GM15510 (cell line): ENCODE measurements around the gene MAP4.

Experiments used
- POLR2A ChIP-seq: IDR thresholded peaks from 3 replicates; pipeline ENCODE4 v1.6.1; 2011; ENCODE audit warnings: borderline replicate concordance; ENCODE audit not compliant: insufficient read length; ENCODE audit errors: extremely low read depth

The MAP4 gene

DNA sequence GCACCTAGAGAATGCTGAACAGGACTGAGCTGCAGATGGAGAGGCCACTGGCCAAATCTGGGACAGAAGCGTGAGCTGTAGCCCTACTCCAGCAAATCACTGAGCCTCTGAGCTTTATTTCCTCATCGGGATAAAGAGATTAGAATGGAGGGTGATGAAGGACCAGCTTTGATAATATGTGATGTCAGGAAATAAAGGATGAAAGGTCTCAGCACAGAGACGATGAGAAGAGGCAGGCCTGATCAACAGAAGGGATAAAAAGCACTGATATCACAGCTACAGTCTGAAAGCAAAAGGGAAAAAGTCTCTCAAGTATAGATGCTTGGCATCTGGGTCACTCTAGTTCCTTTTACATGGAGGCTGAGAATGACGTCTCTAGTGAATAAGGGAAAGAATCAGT lies 143.3 kb downstream of the MAP4 start:
- TF ChIP-seq POLR2A, result no peak

DNA sequence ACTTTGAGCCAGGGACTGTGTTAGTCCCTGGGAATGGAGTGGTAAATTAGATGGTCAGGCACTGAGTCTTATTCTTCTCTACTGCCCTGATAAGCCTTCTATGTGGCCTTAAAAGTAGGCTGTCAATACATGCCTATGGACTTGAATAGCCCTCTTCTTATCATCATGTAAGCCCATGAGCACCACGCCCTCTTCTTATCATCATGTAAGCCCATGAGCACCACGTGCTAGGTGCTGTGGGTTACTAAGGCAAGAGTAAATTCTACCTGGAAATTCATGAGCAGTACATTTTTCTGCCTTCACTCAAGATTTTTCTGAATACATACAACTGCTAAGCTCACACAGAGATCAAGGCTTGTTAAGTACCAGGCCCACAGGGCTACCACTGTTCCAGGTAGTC lies 144.8 kb downstream of the MAP4 start:
- no peak for TF ChIP-seq POLR2A

DNA sequence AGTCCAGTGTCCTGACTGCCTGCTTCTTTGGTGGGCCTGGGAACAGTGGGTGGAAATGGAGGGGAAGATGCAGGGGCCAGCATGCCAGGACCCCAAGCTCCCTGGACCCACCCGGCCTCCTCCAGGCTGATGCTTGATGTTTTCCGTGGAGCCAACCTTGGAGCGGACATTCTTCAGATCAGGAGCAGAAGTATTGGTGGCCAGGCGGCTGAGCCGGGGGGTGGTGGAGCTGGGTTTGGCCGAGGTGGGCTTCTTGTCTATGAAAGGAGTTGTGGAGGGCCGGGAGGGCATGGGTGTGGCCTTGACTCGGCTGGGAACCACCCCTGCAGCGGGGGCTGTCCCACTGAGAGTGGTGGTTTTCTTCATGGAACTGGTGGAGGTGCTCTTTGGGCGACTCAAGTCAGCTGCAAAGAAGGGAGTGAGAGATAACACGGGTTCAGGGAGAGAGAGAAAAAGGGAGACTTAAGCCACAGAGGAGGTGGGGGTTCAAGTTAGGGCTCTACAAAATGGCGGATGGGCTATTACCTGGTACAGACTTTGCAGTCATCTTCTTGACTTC lies 145.4 kb downstream of the MAP4 start:
- no peak for TF ChIP-seq POLR2A

DNA sequence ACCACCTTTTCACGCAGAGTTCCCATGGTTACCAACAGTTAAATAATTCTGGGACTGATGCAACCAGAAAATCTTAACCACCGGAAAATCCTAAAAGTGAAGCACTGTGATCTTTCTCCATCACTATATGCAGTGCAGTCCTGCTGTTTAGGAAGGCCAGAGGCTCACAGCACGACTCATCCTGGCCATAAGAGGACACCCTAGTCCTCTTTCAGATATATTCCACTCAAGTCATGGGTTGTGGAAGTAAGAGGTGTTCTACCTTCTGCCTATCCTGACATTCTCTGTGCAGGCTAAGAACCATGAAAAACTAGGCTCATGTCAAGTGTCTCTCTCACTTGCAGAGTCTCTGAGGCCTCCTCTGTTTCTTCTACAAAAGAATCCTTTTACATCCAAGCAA lies 146.1 kb downstream of the MAP4 start:
- TF ChIP-seq POLR2A, result no peak

DNA sequence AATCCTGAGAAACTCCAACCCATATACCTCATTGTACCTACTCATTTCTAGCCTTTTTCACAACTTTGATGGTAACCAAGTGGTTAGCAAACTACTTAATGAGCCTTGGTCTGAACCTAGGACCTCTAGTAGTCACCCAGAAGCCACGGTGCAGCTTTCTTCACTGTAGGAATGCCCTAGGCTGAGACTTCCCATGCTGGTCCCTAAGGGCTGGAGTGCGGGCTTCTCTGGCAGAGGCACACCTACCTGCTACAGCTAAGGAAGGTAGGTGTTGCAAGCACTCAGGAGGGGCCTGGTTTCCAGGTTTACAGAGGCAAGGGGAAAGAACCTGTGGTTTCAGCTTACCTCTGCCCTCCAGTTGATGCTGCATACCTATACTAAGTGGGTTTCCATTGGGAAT lies 147.9 kb downstream of the MAP4 start:
- no peak for TF ChIP-seq POLR2A

DNA sequence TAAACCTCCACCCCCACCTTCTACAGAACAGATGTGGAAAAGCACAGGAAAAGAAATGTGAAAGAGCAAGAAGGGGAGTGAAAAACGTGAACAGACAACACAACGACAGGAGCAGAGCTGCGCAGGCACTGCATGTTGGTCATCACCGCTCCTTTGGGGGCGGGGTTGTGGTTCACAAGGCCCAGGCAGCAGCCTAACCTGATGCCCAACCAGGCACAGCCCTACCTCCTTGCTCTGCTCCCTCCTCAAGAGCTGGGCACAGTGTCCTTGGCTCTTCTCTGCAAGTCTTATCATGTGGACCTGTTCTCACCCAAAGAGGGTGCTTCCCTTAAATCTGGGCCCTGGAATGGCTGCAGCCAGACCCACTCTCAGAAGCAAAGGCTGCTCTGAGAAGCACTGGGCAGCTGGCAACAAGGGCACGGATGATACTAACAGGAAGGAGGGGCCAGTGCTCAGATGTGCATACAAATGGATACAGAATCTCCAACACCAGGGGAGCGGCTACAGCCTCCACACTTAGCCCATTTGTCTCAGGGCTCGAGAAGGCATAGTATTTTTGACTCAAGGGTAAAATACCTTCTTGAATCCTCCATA lies 148.7 kb downstream of the MAP4 start:
- TF ChIP-seq POLR2A, result no peak

DNA sequence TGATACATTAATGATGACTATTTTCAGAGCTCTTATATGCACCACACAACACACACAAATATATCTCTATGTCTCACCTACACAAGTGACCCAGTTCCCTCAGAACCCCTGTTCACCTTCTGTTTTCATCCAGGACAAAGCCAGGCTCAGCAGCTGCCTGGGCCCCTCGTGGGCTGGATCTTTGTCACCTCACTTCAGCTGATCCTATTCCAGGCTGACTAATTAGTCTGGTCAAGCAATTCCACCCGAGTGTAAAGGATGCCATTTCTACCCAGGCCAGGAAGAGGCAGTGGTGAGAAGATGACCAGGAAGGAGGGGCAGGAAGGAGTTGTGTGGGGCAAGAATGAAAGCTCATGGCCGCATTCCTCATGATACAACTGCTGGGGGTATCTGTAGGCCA lies 151.0 kb downstream of the MAP4 start:
- no peak for TF ChIP-seq POLR2A

DNA sequence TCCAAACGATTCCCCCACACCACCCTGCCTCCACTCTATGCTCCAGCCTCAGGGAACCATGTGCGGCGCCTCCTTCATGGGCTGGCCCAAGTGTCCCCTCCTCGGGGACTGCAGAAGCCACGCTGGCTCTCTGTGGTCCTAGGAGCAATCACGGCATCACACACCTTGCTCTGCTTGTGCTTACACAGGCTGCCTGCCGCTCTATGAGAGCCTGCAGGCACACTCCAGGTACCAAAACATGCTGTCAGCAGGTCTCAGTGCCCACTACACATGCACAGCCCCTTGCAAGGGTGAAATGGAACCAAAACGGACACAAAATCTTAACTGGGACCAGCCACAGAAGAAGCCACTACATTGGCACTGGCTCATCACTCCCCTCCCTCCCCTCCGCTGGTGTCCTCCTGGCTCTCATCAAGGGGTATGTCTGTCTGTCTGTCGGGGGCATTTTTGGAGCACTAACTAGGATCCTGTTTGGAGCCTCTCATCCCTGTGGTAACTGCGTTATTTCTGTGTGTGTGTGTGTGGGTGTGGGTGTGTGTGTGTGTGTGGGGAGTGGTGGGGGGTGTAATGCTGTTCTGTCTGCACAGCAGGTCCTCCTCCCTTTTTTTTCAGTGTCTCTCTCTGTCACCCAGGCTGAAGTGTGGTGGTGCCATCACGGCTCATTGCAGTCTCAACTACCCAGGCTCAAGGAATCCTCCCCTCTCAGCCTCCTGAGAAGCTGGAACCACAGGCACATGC lies 152.7 kb downstream of the MAP4 start:
- TF ChIP-seq POLR2A, result no peak

DNA sequence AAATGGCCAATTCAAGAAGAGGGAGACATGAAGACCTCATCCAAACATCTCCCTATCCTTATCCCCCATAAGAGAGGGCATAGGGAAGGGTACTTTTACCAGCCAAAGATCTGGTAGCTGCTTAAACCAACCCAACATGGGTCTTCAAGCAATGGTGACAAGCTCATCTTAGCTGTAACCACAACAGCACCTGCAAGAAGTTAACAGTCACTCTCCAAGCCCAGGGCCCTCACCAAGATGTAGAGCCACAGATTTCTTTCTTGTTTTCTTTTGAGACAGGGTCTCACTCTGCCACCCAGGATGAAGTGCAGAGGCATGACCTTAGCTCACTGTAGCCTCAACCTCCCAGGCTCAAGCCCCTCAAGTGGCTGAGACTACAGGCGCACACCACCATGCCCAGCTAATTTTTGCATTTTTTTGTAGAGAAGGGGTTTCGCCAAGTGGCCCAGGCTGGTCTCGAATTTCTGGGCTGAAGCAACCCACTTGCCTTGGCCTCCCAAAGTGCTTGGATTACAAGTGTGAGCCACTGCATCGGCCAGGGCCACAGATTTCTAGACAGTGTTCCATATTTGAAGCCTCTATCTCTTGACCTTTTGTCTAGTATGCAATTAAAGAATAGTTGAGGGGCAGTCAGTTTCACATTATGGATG lies 156.1 kb downstream of the MAP4 start:
- TF ChIP-seq POLR2A, result no peak

DNA sequence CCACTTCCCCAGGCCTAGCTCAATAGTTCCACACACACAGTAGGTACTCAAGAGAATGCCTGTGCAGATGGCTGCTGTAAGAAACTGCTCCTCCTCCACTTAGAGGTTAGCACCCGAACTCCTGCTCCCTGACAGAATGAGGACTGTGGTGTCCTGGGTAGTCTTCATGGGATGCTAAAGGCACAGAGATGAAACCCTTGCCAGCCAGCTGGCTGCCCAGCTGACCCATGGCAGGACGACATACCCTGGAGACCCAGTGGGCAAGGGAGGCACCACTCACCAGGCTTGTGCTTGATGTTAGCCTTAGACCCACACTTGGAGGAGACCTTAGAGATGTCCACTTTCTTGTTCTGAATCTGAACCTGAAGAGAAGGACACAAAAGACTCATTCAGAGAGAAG lies 159.1 kb downstream of the MAP4 start:
- no peak for TF ChIP-seq POLR2A

DNA sequence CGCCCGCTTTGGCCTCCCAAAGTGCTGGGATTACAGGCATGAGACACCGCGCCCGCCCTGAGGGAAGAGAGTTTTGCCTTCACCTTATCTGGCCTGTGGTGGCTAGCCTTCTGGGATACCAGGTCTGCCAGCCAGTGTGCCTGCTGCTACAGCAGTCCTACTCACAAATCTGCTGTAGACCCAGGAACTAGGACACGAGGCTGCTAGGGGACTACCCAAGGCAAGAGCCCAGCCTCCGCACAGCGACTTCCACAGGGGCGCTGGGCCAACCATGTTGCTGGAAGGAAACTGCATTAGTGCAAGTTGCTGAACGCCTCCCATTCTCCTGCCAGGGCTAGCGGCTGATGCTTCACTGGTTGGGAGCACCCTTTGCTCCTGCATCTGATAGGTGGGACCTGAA lies 159.5 kb downstream of the MAP4 start:
- TF ChIP-seq POLR2A, result no peak

DNA sequence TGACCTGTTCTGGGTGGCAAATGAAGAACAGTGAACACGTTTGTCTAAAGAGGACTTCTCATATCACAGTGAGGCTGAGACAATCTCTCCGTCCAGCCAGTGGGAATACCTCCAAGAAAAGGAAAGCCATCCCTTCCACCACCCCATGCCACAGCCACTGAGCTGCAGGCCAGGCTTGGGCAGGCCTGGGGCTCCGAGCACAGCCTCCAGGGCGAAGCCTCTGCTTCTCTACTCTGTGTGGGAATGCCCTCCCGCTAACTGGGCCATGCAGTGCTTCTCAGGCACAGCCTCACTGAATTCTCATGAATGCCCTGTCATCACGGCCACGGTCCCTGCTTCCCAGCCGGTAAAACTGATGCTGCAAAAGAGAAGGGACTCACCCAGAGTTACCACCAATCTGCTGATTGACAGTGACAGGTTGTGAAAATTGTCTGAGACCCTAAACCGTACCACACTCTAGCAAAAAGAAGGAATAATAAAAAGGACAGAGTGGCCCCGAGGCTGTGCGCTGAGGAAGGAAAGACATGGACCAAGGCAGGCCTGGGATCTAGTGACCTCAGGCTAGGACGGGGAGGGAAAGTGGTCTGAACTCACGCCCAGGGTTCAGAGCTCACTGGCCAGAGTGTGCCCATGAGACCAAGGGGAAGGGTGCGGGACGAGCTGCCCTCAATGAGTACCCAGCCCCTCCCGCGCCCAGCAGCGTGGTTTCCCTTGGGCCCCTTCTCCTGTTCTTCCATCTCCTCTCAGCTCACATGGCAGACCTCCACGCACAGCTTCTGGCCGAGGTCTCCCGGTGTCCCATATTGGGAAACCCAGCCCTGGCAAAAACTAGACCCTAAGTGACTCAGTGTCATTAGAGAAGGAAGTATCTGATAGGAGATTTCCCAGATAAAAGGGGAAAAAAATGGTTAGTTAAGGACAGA lies 160.5 kb downstream of the MAP4 start:
- TF ChIP-seq POLR2A, result no peak

DNA sequence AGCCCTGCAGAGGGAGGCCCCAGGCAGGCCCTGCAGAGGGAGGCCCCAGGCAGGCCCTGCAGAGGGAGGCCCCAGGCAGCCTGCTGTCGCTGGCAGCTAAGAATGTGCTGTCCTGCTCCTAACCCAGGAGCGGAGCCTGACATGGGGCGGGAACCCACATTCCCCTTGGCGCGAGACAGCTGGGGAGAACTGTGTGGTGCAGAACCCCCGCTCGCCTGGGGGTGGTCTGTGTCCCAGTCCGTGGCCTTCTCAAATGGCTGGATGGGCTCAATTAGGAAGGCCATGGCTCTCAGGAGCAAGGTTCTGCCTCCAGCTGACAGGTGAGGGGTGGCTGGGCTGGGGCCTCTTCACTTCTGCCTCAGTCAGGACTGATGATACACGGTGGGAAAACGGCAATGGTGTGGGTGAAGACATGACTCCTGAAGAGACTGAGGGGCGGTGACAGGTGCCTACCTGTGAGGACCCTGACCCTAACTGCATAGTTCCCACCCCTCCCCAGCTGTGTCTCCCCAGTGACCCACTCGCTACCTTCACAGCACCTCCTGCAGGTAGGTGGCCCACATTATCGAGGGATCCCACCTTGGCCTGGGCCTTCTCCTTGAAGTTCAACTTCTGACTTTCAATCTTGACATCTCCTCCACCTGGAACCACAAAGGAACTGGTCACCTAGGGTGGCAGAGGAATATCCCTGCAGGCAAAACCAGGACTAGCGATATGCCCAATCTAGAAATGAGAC lies 161.3 kb downstream of the MAP4 start:
- no peak for TF ChIP-seq POLR2A

DNA sequence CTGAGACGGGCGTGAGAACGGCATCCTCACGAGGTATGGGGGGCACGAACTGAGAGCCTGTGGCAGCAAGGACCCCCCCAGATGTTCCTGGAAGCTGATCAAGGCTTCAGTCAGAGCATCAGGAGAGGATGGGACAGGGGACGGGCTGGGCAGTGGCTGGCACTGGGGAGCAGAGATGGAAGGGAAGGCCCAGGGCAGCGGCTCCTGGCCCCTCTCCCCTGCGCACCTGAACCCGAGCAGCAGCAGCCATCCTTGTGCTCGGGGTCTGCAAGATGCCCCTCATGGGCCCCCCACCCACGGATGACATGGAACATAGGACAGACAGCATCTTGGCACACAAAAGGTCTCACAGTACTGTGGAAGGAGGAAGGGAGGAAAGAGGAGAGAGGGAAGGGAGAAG lies 161.9 kb downstream of the MAP4 start:
- TF ChIP-seq POLR2A, result no peak
